ENCODE measurements around the gene ABHD1. TPM values are rescaled to one million over a fixed set of nuclear protein-coding genes. Genes with fewer than 3 reads are reported as not detected.
A peak's percentile ranks its signal among the peaks of the same experiment; 100 is the strongest.
"Not testable (repeated sequence)": the region's sequence is repeated elsewhere in the genome, so short reads cannot be mapped to it uniquely, and the experiment has no call there.

Gene ABHD1
- 0.59 TPM for polyA plus RNA-seq (2013, experiment 1 of 2; ENCODE audit: insufficient read length)
- polyA plus RNA-seq (2013, experiment 2 of 2; ENCODE audit: insufficient read length) = 0.40 TPM

- no peak for DNase-seq
These were observed at the start of gene ABHD1 for GRCh38 chr2:27123302-27124150. TSS of gene ABHD1 (plus strand) at chr2:27123815. CDS start at chr2:27123949, 134 bp downstream.

GRCh38 chr2:27074738-27075565, 48.7 kb upstream of the ABHD1 start:
- peak; percentile 44 for DNase-seq

- DNase-seq = not testable (repeated sequence)
These were observed 48.1 kb upstream of the ABHD1 start for GRCh38 chr2:27075566-27075871.

DNA sequence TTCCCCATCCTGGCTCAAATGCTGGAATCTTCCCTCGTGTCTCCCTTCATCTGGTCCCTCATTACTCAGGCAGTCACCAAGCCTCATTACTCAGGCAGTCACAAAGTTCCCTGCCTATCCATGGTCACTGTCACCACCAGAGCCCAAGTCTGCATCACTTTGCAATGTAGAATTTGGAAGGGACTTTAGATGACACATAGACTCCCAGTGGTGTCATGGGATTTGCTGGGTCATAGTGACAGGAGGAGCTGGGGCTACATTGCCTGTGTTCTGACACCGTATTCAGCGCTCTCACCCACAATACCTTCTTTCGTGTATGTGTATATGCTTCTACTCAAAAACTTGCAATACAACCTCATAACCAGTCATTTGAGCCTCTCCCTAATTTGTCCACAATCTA, 47.3 kb upstream of the ABHD1 start:
- no peak for DNase-seq

GRCh38 chr2:27077231-27077630, 46.4 kb upstream of the ABHD1 start:
- DNase-seq = no peak

DNA sequence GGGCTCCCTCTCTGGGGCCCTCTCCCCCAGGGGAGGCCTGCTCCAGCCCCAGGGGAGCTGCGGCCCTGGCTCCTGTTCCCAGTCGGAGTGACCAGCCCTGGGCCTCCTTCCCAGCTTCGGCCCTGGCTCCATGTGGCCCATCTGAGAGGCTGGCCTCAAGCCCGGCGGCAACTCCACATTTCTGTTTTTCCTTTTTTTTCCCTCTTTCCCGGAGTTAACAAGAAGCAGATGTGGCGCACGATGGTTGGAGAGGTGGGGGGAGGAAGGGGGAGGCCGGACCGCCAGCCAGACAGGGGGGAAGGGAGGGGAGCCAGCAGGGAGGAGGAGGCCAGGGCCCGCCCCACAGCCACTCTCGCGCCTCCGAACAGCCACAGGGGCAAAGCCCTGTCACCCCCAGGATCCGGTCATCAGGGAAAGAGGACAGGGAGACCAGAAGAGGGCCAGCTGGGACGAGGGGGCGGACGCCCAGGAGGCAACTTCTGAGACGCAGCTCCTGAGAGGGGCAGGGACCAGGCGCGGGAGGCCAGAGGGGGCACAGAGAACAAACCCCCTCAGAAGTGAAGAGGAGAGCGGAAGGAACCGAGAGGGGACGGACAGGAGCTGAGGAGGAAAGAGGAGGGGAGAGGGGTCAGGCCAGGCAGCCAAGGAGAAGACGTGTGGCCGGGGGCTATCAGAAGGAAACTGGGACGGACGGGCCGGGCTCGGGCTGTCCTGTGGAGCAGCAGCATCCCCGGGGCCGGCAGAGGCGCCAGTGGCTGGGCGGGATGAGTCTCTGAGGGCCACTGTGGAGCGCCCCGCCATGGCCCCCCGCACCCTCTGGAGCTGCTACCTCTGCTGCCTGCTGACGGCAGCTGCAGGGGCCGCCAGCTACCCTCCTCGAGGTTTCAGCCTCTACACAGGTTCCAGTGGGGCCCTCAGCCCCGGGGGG, 45.1 kb upstream of the ABHD1 start, which contains the start of gene EMILIN1:
Gene EMILIN1 (plus strand): TSS at position 349 of the 928 bp plus-strand sequence. CDS start 451 bp downstream, at position 800.
- peak; percentile 97 for DNase-seq

GRCh38 chr2:27079233-27080139, 44.1 kb upstream of the ABHD1 start:
- no peak for DNase-seq

- DNase-seq = no peak
These were observed 43.5 kb upstream of the ABHD1 start for GRCh38 chr2:27080140-27080469.

GRCh38 chr2:27080603-27080936, 43.0 kb upstream of the ABHD1 start:
- DNase-seq = no peak

DNA sequence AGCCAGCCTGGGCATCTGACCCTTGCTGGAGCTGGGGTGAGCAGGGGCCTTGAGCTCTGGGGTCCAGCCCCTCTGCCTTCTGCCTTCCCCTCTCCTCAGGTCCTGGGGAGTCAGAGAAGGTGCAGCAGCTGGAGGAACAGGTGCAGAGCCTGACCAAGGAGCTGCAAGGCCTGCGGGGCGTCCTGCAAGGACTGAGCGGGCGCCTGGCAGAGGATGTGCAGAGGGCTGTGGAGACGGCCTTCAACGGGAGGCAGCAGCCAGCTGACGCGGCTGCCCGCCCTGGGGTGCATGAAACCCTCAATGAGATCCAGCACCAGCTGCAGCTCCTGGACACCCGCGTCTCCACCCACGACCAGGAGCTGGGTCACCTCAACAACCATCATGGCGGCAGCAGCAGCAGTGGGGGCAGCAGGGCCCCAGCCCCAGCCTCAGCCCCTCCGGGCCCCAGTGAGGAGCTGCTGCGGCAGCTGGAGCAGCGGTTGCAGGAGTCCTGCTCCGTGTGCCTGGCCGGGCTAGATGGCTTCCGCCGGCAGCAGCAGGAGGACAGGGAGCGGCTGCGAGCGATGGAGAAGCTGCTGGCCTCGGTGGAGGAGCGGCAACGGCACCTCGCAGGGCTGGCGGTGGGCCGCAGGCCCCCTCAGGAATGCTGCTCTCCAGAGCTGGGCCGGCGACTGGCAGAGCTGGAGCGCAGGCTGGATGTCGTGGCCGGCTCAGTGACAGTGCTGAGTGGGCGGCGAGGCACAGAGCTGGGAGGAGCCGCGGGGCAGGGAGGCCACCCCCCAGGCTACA, 41.4 kb upstream of the ABHD1 start:
- no peak for DNase-seq

DNA sequence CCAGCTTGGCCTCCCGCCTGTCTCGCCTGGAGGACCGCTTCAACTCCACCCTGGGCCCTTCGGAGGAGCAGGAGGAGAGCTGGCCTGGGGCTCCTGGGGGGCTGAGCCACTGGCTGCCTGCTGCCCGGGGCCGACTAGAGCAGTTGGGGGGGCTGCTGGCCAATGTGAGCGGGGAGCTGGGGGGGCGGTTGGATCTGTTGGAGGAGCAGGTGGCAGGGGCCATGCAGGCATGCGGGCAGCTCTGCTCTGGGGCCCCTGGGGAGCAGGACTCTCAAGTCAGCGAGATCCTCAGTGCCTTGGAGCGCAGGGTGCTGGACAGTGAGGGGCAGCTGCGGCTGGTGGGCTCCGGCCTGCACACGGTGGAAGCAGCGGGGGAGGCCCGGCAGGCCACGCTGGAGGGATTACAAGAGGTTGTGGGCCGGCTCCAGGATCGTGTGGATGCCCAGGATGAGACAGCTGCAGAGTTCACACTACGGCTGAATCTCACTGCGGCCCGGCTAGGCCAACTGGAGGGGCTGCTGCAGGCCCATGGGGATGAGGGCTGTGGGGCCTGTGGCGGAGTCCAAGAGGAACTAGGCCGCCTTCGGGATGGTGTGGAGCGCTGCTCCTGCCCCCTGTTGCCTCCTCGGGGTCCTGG, 40.7 kb upstream of the ABHD1 start:
- DNase-seq = no peak

DNA sequence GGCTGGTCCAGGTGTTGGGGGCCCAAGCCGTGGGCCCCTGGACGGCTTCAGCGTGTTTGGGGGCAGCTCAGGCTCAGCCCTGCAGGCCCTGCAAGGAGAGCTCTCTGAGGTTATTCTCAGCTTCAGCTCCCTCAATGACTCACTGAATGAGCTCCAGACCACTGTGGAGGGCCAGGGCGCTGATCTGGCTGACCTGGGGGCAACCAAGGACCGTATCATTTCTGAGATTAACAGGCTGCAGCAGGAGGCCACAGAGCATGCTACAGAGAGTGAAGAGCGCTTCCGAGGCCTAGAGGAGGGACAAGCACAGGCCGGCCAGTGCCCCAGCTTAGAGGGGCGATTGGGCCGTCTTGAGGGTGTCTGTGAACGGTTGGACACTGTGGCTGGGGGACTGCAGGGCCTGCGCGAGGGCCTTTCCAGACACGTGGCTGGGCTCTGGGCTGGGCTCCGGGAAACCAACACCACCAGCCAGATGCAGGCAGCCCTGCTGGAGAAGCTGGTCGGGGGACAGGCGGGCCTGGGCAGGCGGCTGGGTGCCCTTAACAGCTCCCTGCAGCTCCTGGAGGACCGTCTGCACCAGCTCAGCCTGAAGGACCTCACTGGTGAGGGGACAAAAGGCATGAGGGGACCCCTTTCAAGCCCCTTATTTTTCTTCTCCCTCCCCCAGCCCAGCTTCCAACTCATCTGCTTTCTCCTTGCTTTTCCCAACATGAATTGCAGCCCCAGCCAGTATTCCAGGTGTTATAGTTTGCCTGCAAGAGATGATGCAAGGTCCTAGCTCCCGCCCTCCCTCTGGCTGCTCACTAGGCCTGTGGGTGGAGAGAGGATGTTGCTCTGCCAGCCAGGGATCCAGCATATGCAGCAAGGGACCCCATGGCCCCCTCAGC, 40.0 kb upstream of the ABHD1 start:
- no peak for DNase-seq

GRCh38 chr2:27084297-27085061, 39.1 kb upstream of the ABHD1 start:
- DNase-seq = no peak

GRCh38 chr2:27085062-27085672, 38.4 kb upstream of the ABHD1 start:
- no peak for DNase-seq

- DNase-seq = peak; percentile 58
These were observed 37.9 kb upstream of the ABHD1 start for GRCh38 chr2:27085673-27086089.

DNA sequence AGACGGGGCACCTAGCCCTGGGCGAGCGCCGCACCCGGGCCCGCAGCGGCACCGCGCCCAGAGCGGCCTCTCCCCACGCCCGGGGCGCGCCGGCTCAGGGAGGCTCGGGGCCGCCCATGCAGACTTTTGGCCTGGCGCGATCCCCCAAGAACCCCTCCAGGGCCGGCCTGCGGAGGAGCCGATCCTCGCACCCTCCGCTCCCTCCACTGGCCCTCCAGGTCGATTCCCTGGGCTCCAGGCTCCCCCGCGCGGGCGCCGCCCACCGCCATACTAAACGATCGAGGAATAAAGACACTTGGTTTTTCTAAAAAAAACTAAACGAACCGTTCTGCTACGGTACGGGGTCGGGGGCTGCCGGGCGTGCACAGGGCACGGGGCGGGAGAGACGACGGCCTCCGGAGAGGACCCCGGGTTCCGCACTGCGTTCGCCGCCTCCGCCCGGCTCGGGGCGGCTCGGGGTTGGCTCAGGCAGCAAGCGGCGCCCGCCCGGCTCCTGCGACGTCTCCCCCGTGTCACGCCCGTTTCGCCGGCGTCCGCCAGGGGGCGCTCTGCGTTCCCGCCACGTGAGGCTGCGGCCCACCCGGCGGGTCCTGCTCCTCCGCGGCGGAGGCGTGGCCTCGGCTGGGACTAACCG, 37.4 kb upstream of the ABHD1 start:
- DNase-seq = peak; percentile 91

Measured in fibroblast of skin of abdomen (primary cell).